Muscle of arm (tissue), 12 donors: ENCODE measurements around the gene HTR3C. TPM values are rescaled to one million over a fixed set of nuclear protein-coding genes. Genes with fewer than 3 reads are reported as not detected.
"Not testable (repeated sequence)": the region's sequence is repeated elsewhere in the genome, so short reads cannot be mapped to it uniquely, and the experiment has no call there.

Experiments used
- DNase-seq: peaks from one replicate; pipeline ENCODE4 v3.0.0-alpha.2; 2013
- polyA plus RNA-seq, 12 donors: library from polyadenylated mRNA; unstranded; fragments of 120-200 nt; gene quantifications; one replicate each; pipeline ENCODE4 v1.2.1, GENCODE V29; 2013; ENCODE audit not compliant: insufficient read length in 12 of 12

Gene HTR3C
- polyA plus RNA-seq, 12 donors, result not detected

GRCh38 chr3:184030536-184030935, 22.3 kb upstream of the HTR3C start:
- DNase-seq, result no peak

- no peak for DNase-seq
Measured at GRCh38 chr3:184031187-184031792, 21.6 kb upstream of the HTR3C start, which contains the start of gene HTR3D. Gene HTR3D (plus strand): TSS chr3:184031742. CDS start chr3:184031742, 0 bp downstream.

- no peak for DNase-seq
Measured at GRCh38 chr3:184037816-184038215, 15.0 kb upstream of the HTR3C start.

GRCh38 chr3:184038307-184038706, 14.5 kb upstream of the HTR3C start:
- not testable (repeated sequence) for DNase-seq

- no peak for DNase-seq
Measured at GRCh38 chr3:184039414-184039813, 13.4 kb upstream of the HTR3C start.

- DNase-seq, result no peak
Measured at GRCh38 chr3:184040010-184040409, 12.8 kb upstream of the HTR3C start.

GRCh38 chr3:184042617-184043016, 10.2 kb upstream of the HTR3C start:
- no peak for DNase-seq

- no peak for DNase-seq
Measured at GRCh38 chr3:184045995-184046394, 6.9 kb upstream of the HTR3C start.

- DNase-seq, result no peak
Measured at GRCh38 chr3:184050217-184050847, 2.5 kb upstream of the HTR3C start.

GRCh38 chr3:184058029-184058428, 5.2 kb downstream of the HTR3C start:
- no peak for DNase-seq

- DNase-seq, result no peak
Measured at GRCh38 chr3:184059424-184059823, 6.6 kb downstream of the HTR3C start.

GRCh38 chr3:184062637-184063036, 9.8 kb downstream of the HTR3C start:
- no peak for DNase-seq

- DNase-seq, result no peak
Measured at GRCh38 chr3:184066211-184066610, 13.4 kb downstream of the HTR3C start.

GRCh38 chr3:184067573-184068055, 14.8 kb downstream of the HTR3C start:
- no peak for DNase-seq

GRCh38 chr3:184068344-184068743, 15.5 kb downstream of the HTR3C start:
- no peak for DNase-seq

- not testable (repeated sequence) for DNase-seq
Measured at GRCh38 chr3:184071142-184071541, 18.3 kb downstream of the HTR3C start.

GRCh38 chr3:184073621-184074020, 20.8 kb downstream of the HTR3C start:
- no peak for DNase-seq

GRCh38 chr3:184075901-184076300, 23.1 kb downstream of the HTR3C start:
- DNase-seq, result no peak

- DNase-seq, result no peak
Measured at GRCh38 chr3:184077881-184078280, 25.0 kb downstream of the HTR3C start.

- no peak for DNase-seq
Measured at GRCh38 chr3:184078851-184079250, 26.0 kb downstream of the HTR3C start.

GRCh38 chr3:184081116-184081830, 28.4 kb downstream of the HTR3C start:
- no peak for DNase-seq

GRCh38 chr3:184082034-184082433, 29.2 kb downstream of the HTR3C start:
- no peak for DNase-seq

GRCh38 chr3:184082465-184082864, 29.6 kb downstream of the HTR3C start:
- DNase-seq, result no peak
